Activated naive CD4-positive, alpha-beta T cell treated with anti-CD3 and anti-CD28 coated beads, Interleukin-2, amount 10 ng/mL, durations not matched to agents 7 days and 5 days (primary cell): ENCODE data around the gene CAAP1.

ENCODE experiments used
- CTCF ChIA-PET: fragments of 350-600 bp; sonication (Branson Sonifier 250); formaldehyde crosslinking; loops from one replicate; lab custom pipeline; 2021; ENCODE audit warnings: antibody characterized with exemption; lab: Charles Lee
- DNase-seq: peaks from one replicate; pipeline ENCODE4 v3.0.0-alpha.2; 2020
- H3K27ac Mint-ChIP-seq: one replicate; pipeline ENCODE4 v1.8.0; 2021; ENCODE audit warnings: mild to moderate bottlenecking, moderate library complexity, mixed read lengths
- H3K27me3 Mint-ChIP-seq: one replicate; pipeline ENCODE4 v1.8.0; 2021; ENCODE audit warnings: mild to moderate bottlenecking, mixed read lengths
- H3K36me3 Mint-ChIP-seq: one replicate; pipeline ENCODE4 v1.8.0; 2021; ENCODE audit warnings: mixed read lengths
- H3K4me1 Mint-ChIP-seq: one replicate; pipeline ENCODE4 v1.8.0; 2021; ENCODE audit warnings: mixed read lengths
- H3K4me3 Mint-ChIP-seq: one replicate; pipeline ENCODE4 v1.8.0; 2021; ENCODE audit warnings: mild to moderate bottlenecking, moderate library complexity, mixed read lengths
- H3K9me3 Mint-ChIP-seq: one replicate; pipeline ENCODE4 v1.8.0; 2021; ENCODE audit warnings: mixed read lengths

CAAP1 gene

DNA sequence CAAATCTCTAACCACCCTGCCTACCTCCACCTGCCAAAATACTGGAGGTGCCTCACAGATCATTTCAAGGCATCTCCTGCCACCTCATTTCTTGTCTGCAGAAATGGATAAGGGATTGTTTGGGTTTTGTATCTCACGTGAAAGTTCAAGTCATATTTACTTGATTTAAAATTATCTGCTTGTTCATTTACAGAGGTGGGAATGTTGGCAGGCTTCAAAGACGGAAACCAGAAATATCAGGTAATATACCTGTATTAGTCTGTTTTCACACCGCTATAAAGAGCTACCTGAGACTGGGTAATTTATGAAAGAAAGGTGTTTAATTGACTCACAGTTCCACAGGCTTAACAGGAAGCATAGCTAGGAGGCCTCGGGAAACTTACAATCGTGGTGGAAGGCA is 85.4 kb downstream of the CAAP1 start:
- CTCF ChIA-PET, result no interaction called here
- H3K36me3 Mint-ChIP-seq, result no peaks in the 10 kb centered on the region
- H3K4me1 Mint-ChIP-seq, result no peaks in the 10 kb centered on the region
- DNase-seq, result no peak
- H3K9me3 Mint-ChIP-seq, result no peaks in the 10 kb centered on the region
- no peak overlapping the region for H3K27ac Mint-ChIP-seq
- H3K4me3 Mint-ChIP-seq, result no peak overlapping the region
- H3K27me3 Mint-ChIP-seq, result no peaks in the 10 kb centered on the region

DNA sequence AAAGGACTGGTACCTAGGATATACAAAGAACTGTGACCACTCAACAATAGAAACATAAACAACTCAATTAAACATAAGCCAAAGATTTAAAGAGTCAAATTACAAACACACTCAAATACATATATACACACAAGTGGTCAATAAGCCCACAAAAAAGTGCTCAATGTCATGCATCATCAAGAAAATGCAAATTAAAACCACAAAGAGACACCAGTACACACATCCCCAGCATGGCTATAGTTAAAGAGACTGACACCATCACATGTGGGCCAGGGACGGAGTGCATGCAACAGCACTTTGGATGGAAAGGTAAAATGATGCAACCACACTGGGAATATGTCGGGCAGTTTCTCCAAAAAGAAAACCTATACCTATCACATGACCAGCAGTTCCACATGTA is 89.7 kb downstream of the CAAP1 start:
- no peak for DNase-seq
- H3K4me3 Mint-ChIP-seq, result no peak overlapping the region
- H3K9me3 Mint-ChIP-seq, result no peaks in the 10 kb centered on the region
- no peak overlapping the region for H3K27ac Mint-ChIP-seq
- no peaks in the 10 kb centered on the region for H3K4me1 Mint-ChIP-seq
- H3K27me3 Mint-ChIP-seq, result no peaks in the 10 kb centered on the region
- no peaks in the 10 kb centered on the region for H3K36me3 Mint-ChIP-seq
- CTCF ChIA-PET, result no interaction called here

DNA sequence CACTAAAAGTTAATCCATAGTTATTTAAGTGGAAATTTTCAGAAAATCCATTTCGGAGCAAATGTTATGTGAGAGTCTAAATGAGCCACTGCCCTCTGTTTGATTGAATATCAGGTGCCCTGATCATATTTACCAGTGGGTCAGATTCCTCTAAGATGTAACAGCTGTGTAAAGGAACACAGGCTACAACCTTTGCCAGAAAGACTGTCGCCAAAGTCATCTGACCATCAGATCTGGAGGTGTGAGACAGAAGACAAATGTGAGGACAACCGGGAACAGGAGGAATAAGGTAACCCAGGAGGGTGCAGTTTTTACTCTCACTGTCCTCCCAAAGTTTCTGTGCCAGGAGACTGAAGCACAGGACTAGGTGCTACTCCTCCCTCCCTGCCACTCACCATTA is 90.8 kb downstream of the CAAP1 start:
- Mint-ChIP-seq H3K4me3 (no peak overlapping the region), H3K27me3 (no peaks in the 10 kb centered on the region), H3K9me3 (no peaks in the 10 kb centered on the region), H3K36me3 (no peaks in the 10 kb centered on the region), H3K4me1 (no peaks in the 10 kb centered on the region), H3K27ac (no peak overlapping the region)
- DNase-seq, result no peak
- CTCF ChIA-PET, result no interaction called here

DNA sequence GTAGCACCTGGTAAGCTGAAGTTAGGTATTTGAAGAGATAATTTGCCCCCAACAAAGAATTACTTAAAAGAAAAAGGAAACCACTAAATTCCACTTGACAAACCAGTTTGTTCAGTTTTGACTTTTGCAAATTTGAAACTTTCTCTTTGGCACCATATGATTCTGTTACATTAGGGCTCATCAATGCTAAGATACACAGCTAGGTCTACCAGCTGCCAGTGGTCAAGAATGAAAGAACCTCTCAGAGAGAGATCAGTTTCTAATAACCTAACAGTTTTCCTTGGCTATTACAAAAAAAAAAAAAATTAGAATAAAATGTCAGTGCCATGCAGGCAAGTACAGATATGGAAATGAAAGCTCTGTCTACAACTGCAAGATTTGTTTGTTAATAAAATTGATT is 92.3 kb downstream of the CAAP1 start:
- CTCF ChIA-PET, result interaction anchor here (0.7 kb wide), 1 partner anchor 105 kb away, joined by 4 read pairs; no protein-coding TSS in a partner anchor
- Mint-ChIP-seq H3K27me3 (no peaks in the 10 kb centered on the region), H3K4me1 (no peaks in the 10 kb centered on the region), H3K36me3 (no peaks in the 10 kb centered on the region), H3K27ac (no peak overlapping the region), H3K9me3 (no peaks in the 10 kb centered on the region), H3K4me3 (no peak overlapping the region)
- no peak for DNase-seq

DNA sequence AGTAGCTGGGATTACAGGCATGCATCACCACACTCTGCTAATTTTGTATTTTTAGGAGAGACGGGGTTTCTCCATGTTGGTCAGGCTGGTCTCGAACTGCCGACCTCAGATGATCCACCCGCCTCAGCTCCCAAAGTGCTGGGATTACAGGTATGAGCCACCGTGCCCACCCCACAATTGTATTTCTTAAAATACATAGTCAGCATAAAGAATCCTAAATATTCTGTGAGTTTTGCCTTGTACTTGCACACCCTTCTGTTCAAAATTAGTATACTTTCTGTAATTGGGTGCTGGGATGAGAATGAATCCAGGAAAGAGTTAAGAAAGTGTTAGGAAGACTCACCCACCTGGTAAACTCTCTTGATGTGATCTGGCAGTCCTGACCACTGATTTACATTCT is 101.3 kb downstream of the CAAP1 start:
- Mint-ChIP-seq H3K27me3 (no peaks in the 10 kb centered on the region), H3K4me3 (no peak overlapping the region), H3K9me3 (no peaks in the 10 kb centered on the region), H3K36me3 (no peaks in the 10 kb centered on the region), H3K4me1 (no peaks in the 10 kb centered on the region), H3K27ac (no peak overlapping the region)
- CTCF ChIA-PET, result interaction anchor here (0.8 kb wide), 1 partner anchor 796 kb away, joined by 4 read pairs; no protein-coding TSS in a partner anchor
- DNase-seq, result no peak
